Suprapubic skin (tissue), 3 donors: ENCODE measurements around the gene GALNT17.

Experiments
- CTCF ChIP-seq, 2 donors: fragments of 200-600 bp in 1 of 2; fragments of 450-650 bp in 1 of 2; sonication (generic) in 1 of 2; IDR thresholded peaks; one replicate each; pipeline ENCODE4 v1.5.1; 2016 to 2019; ENCODE audit warnings: antibody characterized with exemption in 2 of 2, mild to moderate bottlenecking in 1 of 2, moderate library complexity in 1 of 2
- POLR2AphosphoS5 ChIP-seq, 3 donors: sonication (generic); formaldehyde crosslinking; IDR thresholded peaks; one replicate each; pipeline ENCODE4 v1.6.1; 2017; ENCODE audit warnings: antibody characterized with exemption in 3 of 3

GRCh38 chr7:71665716-71666115 is 533.8 kb downstream of the GALNT17 start:
- TF ChIP-seq CTCF (IDR thresholded peaks at IDR 0.05) (no peak), POLR2AphosphoS5 (IDR thresholded peaks at IDR 0.05) (no peak)
